Activated T-cell treated with anti-CD3 and anti-CD28 coated beads for 48 hours (primary cell): Measurements from ENCODE around the gene CCSAP.
"Not testable (repeated sequence)": the region's sequence is repeated elsewhere in the genome, so short reads cannot be mapped to it uniquely, and the experiment has no call there.

ENCODE experiments used
- DNase-seq: peaks from one replicate; pipeline ENCODE4 v3.0.0-alpha.2; 2020; ENCODE audit warnings: low read depth

Gene CCSAP

GRCh38 chr1:229364207-229365065 lies 21.6 kb upstream of the CCSAP start:
- no peak for DNase-seq

DNA sequence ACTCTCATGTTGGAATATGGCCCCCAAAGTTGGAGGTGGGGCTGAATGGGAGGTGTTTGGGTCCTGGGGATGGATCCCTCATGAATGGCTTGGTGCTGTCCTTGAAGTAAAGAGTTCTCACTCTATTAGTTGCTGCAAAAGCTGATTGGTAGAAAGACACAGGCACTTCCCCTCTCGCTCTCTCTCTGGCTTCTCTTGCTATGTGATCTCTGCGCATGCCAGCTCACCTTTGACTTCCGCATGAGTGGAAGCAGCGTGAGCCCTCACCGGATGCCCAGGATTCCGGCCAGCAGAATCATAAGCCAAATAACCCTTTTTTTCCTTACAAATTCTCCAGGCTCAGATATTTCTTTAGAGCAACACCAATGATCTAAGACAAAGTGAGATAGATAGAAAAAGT lies 20.9 kb upstream of the CCSAP start:
- no peak for DNase-seq

DNA sequence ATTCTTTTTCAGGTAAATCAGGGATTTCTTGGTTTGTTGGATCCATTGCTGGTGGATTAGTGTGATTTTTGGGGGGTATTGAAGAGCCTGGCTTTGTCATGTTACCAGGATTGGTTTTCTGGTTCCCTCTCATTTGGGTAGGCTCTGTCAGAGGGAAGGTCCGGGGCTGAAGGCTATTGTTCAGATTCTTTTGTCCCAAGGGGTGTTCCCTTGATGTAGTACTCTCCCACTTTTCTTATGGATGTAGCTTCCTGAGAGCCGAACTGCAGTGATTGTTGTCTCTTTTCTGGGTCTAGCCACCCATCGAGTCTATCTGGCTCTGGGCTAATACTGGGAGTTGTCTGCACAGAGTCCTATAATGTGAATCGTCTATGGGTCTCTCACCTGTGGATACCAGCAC lies 17.6 kb upstream of the CCSAP start:
- no peak for DNase-seq

- DNase-seq, result no peak
Observed at GRCh38 chr1:229355661-229356060, 12.8 kb upstream of the CCSAP start.

DNA sequence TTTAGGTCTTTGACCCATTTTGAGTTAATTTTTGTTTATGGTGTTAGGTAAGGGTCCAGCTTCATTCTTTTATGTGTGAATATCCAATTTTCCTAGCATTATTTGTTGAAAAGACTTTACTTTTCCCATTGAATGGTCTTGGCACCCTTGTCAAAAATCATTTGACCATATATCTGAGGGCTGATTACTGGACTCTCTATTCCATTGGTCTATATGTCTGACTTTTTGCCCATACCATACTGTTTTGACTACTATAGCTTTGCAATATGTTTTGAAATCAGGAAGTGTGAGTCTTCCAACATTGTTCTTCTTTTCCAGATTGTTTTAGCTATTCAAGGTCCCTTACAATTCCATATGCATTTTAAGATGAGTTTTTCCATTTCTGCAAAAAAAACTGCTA lies 11.4 kb upstream of the CCSAP start:
- DNase-seq, result no peak

DNA sequence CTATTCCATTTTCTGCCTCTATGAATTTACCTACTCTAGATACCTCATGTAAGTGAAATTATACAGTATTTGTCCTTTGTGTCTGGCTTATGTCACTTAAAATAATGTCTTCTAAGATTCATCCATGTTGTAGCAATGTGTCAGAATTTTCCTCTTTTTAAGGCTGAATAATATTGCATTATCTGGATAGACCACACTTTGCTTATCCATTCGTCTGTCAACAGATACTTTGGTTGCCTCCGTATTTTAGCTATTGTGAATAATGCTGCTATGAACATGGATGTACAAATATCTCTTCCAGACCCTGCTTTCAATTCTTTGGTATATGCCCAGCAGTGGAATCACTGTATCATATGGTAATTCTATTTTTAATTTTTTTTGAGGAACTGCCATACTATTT lies 10.1 kb upstream of the CCSAP start:
- no peak for DNase-seq

DNA sequence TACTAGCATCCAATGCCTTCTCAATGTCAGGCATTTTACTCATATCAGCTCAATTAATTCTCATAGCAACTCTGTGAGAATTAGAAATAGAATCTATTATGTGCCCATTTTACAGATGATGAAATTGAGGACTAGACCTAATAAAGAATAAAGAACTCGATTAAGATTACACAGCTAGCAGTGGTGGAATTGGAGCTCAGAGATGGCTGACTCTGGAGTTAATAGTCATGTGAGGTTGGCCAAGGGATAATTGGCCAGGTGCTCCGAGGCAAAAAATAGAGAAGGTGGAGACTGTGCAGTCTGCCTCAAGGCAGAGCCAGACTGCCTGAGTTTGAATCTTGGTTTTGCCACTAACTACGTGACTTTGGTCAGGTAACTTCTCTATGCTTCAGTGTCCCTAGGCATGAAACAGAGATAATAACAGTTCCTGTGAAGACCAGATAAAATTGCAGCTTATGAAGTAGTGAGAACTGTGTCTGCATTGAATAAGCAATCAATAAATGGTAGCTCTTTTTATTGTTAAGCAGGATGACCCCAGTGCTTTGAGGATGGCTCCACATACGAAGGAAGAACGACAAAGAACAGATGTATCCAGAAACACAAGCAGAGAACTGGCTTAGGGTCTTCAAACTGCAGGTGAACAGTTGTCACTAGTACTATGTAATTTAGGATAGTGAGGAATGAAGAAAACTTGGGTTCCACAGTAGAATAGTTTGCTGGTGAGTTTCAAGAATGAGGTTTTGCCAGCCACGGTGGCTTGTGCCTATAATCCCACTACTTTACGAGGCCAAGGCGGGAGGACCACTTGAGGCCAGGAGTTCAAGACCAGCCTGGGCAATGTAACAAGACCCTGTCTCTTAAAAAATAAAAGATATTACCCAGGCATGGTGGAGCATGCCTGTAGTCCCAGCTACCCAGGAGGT lies 6.9 kb upstream of the CCSAP start:
- no peak for DNase-seq

- no peak for DNase-seq
Observed at GRCh38 chr1:229347528-229347927, 4.7 kb upstream of the CCSAP start.

- DNase-seq, result no peak
Observed at GRCh38 chr1:229344937-229345684, 2.3 kb upstream of the CCSAP start.

DNA sequence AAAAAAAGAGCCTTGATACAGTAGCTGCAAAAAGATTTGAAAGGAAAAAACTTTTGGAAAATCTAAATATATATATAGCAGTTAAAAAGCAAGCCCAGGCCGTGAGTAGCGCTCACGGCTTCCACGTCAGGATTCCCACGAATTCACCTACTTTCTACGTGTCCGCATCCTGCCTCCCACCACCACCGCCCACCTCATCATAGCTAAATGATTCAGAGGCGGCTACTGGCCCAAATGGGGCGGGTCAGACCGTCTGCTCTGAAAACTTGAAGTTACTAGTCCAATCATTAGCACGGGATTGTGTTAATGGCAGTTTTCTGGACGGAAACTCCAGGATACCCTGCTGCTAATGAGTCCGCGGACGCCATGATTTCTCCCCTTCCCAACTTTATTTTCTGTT lies 1.3 kb upstream of the CCSAP start:
- peak; percentile 19 for DNase-seq

DNA sequence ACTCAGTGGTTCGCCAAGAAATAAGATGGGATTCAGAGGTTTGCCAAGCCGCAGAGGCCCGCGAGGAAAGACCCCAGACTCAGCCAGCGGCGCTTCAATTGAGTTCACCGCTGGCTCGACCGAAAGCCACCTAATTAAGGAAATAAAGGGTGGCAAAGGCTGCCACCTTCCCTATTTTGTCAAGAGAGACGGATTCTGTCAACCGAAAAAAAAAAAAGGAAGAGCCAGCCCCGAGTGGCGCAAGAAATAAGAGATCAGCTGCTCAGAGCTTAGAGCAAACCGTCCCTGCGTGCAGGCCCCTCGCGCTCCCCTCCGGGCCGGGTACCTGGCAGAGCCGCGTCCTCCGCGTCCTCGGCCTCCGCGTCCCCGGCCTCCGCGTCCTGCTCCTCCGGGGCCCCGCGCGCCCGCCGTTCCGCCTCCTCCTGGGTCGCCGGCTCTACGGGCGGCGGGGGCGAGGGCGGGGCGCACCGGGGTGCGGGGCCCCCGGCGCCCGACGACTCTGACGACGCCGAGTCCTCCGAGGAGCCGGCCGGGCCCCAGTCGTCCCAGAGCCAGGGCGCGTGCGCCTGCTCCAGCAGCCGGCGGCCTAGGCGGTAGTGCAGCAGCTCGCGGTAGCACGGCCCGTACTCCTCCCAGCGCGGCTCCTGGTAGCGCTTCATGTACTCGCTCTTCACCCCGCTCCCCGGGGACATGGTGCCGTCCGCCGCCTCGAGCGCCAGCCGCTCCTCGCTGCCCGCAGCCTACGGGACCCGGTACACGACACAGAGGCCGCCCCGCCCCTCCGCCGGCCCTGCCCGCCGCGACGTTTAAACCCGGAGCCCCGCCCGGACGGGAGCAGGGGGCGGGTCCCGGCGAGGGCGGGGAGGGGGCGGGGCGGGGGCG lies 832 bp downstream of the CCSAP start:
- peak; percentile 70 for DNase-seq

GRCh38 chr1:229340496-229340895 lies 2.4 kb downstream of the CCSAP start:
- no peak for DNase-seq

DNA sequence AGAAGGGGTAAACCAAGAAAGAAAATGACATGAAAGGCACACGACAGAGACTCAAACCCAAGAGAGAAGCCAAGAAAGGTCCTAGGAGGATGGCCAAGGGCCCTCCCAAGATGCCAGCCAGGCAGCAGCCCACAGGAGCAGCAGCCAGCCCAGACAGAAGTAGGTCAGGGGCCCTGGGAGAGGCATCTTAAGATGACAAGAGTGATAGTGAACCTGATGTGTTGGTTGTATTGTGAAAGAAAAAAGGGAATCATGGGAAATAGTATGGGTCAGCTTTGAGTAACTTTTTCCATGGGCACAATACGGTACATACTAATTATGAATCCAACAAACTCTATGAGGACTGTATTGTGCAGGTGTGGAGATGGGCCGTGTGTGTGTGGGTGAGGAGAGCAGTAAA lies 3.3 kb downstream of the CCSAP start:
- DNase-seq, result no peak

GRCh38 chr1:229339086-229339485 lies 3.8 kb downstream of the CCSAP start:
- DNase-seq, result no peak

- no peak for DNase-seq
Observed at GRCh38 chr1:229336345-229336744, 6.5 kb downstream of the CCSAP start.

DNA sequence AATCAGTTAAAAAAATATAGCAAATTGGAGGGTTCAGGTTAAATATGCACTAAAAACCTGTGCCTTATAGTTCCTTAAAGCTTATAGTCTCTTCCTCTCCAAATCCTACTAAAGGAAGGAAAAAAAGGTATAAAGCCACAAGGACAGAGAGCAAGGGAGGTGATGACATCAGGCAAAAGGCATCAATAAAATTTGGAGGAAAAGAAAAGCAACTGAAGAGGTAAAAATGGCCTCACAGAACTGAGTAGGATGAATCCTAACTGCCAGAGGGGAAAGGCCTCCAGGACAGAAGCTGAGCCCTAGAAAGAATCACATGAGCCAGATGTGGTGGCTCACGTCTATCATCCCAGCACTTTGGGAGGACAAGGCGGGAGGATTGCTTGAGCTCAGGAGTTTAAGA lies 8.1 kb downstream of the CCSAP start:
- DNase-seq, result no peak

DNA sequence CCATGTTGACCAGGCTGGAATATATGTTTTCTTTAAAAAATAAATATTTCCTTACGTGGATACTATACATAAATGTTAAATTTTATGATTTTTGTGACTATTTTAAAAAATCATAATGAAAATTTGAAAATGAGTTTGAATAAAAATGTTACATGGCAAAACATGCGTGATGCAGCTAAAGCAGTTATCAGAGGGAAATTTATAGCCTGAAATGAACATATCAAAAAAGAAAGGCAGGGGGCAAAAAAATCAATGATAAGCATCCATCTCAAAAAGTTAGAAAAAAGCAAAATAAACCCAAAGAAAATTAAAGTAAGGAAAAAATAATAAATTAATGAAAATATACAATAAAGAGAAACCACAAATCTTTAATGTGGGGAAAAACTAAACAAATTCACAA lies 8.6 kb downstream of the CCSAP start:
- DNase-seq, result no peak

- no peak for DNase-seq
Observed at GRCh38 chr1:229328598-229329362, 14.1 kb downstream of the CCSAP start.

DNA sequence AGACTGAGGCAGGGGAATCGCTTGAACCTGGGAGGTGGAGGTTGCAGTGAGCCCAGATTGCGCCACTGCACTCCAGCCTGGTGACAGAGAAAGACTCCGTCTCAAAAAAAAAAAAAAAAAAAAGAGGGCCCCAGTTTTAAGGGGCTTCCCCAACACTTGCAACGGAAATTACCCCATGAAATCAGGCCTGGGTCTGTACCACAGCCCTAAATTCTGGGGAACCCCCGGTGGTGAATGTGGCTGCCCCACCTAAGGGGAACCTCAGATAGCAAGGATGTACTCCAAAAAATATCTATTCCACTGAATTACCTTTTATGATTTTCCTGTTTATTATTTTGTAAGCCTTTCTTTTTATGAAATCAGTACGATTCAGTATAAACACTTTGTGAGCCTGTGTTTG lies 15.1 kb downstream of the CCSAP start:
- not testable (repeated sequence) for DNase-seq

GRCh38 chr1:229326601-229327000 lies 16.2 kb downstream of the CCSAP start:
- no peak for DNase-seq
